Stimulated activated CD8-positive, alpha-beta memory T cell treated with anti-CD3 and anti-CD28 coated beads, Interleukin-4, amount 100 ng/mL, for 48 hours (primary cell): Measurements from ENCODE around the gene DCAF6.

ENCODE experiments used
- DNase-seq: peaks from one replicate; pipeline ENCODE4 v3.0.0-alpha.2; 2020

DCAF6 gene

DNA sequence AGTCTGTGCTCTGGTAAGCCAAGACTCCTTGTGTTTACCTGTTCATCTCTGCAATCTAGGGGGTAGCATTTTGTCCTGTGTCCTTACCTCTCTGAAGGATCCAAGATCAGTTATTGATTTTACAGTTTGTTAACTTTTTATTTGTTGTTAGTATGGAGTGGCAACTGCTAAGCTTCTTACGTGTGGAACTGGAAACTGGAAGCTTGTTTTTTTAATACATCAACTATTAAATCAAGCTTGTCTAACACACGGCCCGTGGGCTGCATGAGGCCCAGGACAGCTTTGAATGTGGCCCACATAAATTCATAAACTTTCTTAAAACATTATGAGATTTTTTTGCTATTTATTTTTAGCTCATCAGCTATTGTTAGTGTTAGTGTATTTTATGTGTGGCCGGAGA, 29.6 kb downstream of the DCAF6 start:
- no peak for DNase-seq

DNA sequence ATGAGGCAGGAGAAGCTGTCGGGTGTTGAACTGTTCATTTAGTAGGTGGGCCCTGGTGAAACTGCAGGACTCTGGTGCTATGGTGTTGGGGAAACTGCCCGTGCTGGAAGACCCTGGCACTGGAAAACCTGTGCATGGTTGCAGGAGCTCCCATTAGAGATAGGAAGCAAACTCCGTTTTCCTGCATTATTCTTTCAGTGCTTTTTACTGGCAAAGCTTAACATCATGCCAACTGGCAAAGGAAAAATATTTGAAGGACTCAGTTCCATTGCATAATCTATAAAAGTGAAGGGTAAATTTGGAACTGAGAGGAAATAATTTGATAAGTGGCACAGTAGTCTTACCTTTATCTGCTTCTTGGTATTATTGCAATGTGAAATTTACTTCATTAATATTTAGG, 32.1 kb downstream of the DCAF6 start:
- DNase-seq = no peak

DNA sequence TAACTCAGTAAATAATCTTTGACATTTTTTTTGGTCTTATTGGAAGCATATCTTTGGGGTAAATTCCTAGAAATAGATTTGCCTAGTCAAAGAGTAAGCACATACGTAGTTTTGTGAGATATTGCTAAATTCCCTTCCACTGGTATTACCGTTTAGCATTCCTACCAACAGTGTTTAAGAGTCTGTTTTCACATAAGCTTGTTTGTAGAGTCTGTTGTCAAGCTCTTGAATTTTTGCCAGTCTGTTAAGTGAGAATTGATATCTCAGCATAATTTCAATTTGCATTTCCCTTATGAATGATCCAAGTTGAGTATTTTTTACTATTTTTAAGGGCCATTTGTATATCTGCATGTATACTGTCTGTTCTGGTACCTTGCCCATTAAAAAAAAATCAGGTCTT, 37.3 kb downstream of the DCAF6 start:
- no peak for DNase-seq

DNA sequence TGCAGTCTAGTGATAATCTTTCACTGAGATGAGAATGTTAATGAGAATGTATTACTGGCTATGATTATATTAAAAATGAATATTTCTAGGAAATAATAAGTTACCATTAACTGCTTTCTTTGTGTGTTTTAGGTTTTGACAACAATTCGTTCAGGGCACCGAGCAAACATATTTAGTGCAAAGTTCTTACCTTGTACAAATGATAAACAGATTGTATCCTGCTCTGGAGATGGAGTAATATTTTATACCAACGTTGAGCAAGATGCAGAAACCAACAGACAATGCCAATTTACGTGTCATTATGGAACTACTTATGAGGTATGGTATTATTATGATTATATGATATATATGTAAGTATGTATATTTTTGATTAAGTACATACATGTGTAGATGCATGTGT, 38.2 kb downstream of the DCAF6 start:
- no peak for DNase-seq

DNA sequence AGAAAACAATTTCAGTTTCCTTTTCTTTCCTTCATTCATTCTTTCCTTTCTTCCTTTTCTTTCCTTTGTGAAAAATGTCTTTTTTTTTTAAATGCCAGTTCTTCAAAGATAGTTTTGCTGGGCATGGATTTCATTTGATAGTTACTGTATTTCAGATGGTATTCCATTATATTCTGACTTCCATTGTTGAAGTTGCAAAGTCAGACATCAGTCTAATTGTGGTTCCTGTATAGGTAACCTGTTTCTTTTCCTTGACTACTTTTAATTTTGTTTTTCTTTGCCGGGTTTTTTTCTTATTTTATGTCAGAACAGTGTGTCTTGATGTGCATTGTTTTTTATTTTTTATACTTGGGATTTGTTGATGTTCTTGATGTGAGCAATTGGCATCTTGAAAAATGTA, 40.8 kb downstream of the DCAF6 start:
- DNase-seq = no peak

DNA sequence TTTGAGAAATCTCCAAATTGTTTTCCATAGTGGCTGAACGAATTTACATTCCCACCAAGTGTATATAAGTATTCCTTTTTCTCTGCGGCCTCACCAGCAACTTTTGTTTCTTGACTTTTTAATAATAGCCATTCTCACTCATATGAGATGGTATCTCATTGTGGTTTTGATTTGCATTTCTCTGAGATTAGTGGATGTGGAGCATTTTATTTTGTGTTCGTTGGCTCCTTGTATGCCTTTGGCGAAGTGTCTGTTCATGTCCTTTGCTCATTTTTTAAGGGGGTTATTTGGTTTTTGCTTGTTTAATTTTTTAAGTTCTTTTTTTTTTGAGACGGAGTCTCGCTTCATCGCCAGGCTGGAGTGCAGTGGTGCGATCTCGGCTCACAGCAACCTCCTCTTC, 45.5 kb downstream of the DCAF6 start:
- DNase-seq = no peak

DNA sequence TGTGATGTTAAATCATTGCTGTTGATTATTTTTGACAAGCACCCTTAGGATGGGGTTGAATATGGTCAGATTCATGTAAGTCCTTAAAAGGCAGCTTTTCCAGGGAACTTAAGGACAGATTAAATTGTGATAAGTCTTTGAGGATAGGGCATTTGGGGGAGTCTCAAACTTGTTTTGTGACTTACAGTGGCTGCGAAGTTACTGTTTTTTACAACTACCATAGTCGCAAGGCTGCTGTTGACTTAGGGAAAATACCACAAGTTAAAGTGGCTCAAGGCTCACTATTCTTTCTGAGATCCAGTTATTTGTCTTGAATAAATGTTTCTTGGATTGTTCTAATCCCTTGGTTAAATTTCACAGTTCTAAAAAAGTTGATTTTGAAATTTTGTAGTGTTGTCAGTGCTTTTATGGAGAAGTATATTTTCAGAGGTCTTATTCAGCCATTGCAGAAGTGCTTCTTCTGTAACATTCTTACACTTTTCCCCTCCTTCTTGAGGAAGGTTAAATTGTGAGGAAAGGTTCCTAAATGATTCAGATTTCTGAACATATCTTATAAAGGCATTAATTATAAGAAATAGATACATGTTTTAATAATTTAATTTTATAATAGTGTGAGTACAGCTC, 47.4 kb downstream of the DCAF6 start:
- no peak for DNase-seq

DNA sequence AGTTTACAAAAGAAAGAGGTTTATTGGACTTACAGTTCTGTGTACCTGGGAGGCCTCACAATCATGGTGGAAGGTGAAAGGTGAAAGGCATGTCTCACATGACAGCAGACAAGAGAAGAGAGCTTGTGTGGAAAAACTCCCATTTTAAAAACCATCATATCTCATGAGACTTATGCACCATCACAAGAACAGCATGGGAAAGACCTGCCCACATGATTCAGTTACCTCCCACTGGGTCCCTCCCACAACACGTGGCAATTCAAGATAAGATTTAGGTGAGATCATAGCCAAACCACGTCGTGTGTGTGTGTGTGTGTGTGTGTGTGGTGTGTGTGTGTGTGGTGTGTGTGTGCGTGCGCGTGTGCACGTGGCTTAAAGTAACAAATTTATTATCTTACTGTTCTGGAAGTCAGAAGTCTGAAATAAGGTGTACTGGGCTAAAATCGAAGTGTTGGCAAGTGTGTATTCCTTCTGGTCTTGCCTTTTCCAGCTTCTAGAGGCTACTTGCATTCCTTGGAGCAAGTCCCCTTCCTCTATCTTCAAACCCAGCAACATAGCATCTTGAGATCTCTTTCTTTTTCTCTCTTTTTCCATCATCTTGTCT, 48.5 kb downstream of the DCAF6 start:
- peak; percentile 39 for DNase-seq

DNA sequence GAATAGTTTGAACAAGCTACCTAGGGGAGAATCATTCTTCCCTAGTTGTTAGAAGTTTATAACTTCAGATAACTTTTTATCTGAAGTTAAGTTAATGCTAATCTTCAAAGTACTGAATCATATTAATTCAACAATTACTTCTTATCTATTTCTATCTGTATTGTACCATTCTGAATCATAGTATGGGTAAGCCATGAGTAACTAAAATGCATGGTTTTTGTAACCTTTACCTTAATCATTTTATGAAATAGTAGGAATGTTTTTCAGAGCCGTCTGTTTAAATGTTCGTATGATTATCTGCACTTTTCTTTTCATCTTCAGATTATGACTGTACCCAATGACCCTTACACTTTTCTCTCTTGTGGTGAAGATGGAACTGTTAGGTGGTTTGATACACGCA, 50.7 kb downstream of the DCAF6 start:
- no peak for DNase-seq

DNA sequence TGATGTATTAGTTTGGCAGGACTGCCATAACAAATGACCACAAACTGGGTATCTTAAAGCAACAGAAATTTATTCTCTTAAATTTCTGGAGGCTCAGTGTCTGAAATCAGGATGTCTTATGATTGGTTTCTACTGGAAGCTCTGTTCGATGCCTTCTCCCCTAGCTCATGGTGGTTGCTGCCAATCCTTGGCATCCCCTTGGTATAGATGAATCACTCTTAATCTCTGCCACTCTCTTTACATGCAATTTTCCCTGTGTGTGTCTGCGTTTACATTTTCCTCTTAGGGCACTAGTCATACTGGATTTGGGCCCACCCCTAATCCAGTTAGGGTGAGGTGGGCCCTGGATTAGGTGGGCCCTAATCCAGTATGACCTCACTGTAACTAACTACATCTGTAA, 55.1 kb downstream of the DCAF6 start:
- no peak for DNase-seq

DNA sequence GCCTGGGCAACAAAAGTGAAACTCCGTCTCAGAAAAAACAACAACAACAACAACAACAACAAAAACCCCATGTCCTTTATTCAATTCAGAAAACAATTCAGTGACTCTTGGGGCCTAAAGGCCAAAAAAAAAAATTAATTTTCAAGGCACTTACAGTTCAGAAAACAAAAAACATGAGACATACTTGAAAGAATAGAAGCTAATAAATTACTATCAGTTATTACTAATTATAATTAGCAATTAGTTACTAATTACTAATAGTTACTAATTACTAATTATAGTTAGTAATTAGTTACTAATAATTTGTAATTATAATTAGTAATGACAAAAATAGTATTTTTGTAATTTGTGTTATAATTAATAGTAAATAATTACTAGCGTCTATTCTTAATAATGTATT, 57.2 kb downstream of the DCAF6 start:
- no peak for DNase-seq

DNA sequence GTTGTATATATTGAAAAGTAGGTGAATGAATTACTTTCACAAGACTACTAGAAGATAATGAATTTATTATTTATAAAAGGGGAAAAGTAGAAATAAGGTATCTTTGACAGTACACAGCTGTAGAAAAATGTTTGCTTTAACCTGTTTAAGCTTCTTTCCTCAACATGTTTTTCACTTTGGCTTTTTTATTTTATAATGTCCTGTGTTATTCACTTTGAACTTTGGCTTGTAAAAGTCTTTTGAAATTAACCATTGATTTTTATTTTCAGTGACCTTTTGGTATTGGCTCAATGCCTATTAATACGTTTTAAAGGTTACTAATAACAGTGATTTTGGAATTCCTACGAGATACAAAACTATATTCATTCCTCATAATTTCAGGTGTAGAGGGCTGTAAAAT, 58.1 kb downstream of the DCAF6 start:
- DNase-seq = no peak

DNA sequence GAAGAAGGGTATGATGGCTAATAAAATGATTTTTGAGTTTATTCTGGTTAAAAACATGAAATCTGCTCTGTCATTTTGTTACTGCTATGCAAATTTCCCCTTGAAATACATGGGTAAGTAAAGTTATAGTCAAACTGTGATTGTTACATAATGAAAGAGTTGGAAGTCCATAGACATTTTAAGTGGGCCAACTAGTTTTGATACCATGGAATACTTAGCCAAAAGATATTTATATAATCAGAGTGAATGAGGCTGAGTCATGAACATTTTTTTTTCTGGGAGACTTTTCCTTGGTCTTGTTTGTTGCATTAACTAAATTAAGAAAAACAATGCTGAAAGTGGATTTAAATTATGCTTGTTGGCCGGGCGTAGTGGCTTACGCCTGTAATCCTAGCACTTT, 58.6 kb downstream of the DCAF6 start:
- no peak for DNase-seq

DNA sequence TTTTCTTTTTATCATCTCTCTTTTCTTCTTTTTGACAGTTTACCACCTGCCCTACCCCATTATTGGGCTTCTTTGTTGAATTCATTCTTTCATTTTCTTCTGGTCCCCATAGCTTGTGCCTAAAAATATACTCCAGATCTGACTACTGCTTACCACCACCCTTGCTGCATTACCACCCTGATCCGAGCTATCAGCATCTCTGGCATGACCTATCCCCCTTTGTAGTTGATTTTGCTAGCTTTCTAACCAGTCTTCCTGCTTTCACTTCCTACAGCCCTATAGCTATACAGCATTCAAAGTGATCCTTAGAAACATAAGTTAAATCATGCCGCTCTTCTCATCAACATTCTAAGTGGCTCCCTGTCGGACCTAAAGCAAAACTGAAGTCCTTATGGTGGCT, 59.8 kb downstream of the DCAF6 start:
- no peak for DNase-seq

DNA sequence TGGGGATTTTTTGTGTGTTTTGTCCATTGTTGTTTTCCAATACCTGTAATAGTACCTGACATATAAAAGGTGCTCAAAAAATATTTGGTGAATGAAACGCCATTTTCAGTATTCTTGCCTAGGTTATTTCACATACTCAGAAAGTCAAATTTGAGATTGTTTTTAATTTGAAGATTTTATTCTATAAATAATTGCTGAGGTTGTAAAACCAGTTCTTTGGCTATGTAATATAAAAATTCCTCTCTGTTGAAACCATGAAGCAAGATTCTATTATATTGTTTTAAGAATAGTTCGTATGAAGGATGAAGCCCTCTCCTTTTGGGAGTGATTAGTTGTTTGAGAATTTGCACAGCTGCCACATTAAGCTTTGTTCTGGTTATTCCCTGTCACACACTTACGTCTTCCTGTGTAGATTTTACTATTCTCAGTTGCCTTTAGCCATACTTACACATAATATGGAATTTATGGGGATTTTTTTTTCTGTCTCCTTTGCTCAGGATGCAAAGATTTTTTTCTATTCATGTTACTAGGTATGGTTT, 60.6 kb downstream of the DCAF6 start:
- DNase-seq = no peak

DNA sequence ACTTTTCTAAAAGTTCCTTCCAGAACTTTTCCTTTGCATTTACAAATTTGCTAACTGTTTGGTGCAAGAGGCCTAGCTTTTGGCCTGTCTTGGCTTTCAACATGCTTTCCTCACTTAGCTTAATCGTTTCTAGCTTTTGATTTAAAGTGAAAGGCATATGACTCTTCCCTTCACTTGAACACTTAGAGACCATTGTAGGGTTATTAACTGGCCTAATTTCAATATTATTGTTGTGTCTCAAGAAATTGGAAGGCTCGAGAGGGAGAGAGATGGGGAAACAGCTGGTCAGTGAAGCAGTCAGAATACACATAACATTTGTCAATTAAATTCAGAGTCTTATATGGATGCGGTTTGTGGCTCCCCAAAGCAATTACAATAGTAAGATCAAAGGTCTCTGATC, 63.4 kb downstream of the DCAF6 start:
- DNase-seq = no peak

DNA sequence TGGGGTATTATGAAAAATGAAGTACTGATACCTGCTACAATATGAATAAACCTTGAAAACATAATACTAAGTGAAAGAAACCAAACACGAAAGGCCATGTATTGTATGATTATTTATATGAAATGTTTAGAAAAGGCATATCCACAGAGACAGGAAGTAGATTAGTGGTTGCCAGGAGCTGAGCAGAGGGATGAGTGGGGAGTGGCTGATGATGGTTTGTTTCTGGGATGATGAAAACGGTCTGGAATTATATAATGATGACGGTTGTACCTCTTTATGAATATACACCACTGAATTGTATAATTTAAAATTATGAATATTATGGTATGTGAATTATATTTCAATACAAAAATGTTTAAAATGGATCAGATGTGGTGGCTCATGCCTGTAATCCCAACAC, 64.2 kb downstream of the DCAF6 start:
- DNase-seq = no peak

DNA sequence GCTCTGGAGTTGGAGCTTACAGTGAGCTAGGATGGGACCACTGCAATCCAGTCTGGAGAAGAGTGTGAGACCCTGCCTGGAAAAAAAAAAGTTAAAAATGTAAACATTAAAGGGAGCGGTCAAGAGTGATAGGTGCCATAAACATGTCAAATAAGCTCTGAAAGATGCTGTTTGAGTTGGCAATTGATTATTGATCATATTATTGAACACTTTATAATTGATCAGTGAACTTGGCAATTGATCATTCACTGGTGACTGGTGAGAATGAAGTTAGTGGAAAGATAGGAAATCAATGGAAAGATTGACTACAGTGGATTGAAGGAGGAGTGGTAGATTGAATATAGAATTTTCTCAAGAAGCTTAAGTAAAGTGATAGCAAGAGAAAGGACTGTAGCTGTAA, 64.7 kb downstream of the DCAF6 start:
- DNase-seq = no peak

DNA sequence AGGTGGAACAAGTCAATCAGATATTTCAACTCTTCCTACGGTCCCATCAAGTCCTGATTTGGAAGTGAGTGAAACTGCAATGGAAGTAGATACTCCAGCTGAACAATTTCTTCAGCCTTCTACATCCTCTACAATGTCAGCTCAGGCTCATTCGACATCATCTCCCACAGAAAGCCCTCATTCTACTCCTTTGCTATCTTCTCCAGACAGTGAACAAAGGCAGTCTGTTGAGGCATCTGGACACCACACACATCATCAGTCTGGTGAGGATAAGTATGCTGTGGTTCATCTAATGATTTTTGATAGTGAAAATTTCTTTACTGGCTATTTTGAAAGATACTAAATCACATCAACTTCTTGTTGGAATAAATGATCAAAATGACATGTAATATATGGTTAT, 68.0 kb downstream of the DCAF6 start:
- no peak for DNase-seq

DNA sequence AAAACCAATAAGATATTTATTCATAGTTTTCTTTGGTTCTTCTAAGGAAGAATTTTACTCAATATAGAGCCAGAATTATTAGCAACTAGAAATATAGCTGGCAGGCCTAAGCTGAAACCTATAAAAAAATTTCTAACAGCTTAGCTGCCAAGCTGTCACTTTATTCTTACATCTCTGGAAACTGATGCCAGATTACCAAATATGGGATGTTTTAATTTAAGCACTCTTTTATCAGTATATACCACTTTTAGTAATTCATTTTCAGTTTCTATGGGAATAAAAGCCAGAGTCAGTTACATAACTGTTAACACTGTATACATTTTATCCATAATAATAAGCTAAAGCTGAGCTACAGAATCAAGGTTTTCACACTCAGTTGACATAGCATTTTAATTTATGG, 69.0 kb downstream of the DCAF6 start:
- no peak for DNase-seq

DNA sequence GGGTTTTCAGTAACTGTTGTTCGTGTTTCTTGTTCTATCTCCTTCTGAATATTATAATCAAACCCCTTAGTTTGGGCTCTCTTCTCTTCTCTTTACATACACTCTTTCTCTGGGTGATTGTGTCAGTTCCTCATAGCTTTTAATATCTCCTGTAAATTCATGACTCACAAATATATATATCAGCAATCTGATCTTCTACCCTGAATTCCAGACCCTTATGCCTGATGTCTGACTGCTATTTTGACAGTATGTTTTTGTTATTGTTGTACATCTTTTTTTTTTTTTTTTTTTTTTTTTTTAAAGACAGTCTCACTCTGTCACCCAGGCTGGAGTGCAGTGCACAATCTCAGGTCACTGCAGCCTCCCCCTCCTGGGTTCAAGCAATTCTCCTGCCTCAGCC, 71.2 kb downstream of the DCAF6 start:
- DNase-seq = no peak

DNA sequence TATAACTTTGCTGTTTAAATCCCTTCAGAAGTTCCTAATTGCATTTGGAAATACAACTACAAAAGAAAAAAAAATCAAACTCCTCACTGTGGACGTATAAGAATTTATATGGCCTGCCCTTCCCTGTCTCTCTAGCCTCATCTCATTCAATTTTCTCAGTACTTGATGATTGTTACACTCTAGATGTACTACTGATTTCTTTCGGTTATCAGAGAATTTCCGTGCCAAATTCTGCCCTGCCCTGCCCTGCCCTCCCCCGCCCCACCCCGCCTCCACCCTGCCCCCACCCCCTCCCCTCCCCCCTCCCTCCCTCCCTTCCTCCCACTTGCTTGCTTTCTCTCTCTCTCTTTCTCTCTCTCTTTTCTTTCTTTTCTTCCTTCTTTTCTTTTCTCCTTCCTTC, 72.1 kb downstream of the DCAF6 start:
- no peak for DNase-seq

DNA sequence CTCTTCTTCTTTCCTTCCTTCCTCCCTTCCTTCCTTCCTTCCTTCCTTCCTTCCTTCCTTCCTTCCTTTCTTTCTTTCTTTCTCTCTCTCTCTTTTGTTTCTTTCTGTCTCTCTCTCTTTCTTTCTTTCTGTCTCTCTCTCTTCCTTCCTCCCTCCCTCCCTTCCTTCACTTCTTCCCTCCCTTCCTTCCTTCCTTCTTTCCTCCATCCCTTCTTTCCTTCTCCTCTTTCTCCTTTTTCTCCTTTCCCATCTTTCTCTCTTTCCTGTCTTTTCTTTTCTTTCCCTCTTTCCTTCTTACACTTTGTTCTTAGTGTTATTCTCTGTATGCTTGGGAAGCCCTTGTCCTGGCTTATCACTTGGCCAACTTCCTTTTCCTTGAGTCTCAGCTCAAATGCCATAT, 72.8 kb downstream of the DCAF6 start:
- DNase-seq = no peak

DNA sequence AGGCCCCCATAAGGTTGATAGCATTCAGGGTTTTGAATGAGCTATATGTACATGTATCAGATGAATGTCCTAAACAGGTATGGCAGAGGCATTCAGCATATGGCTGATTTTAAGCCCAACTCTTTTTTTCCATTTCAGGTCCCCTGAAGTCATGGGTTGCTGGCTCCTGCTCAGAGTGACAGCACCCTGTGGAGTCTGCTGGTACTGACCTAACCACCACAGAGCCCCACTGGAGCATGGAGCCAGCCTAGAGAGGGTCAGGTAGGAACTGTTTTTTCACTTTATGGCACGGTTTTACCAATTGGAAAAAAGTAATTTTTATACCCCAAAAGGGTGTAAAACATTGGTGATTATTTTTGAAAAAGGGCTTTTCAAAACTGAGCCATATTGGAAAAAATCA, 82.9 kb downstream of the DCAF6 start:
- no peak for DNase-seq

DNA sequence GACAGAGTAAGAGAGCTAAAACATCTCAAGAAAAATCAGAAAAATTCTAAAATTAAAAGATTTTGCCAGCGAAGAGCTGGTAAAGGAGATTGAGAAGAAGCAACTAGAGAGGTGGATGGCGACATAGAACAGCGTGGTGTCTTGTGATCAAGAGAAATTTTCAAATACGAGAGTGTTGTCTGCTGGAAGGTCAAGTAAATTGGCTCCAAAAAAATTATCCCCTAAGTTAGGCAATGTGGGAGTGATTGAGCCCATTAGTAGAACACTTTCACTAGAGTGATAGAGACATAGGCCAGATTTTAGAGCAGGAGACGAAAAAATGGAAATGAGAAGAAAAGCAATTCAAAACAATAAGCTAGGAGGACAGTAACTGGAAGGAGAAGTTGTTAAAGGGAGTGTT, 94.7 kb downstream of the DCAF6 start:
- no peak for DNase-seq
